Liver (tissue), 9 donors: ENCODE data around the gene LCE1F. TPM values are rescaled to one million over a fixed set of nuclear protein-coding genes. Genes with fewer than 3 reads are reported as not detected.

Experiments used
- DNase-seq: peaks from one replicate; pipeline ENCODE4 v3.0.0-alpha.2; 2017; ENCODE audit warnings: low spot score
- H3K27ac ChIP-seq, 2 donors: one replicate each; pipeline ENCODE4 v1.7.0; 2013; ENCODE audit warnings: inconsistent platforms in 2 of 2, low read length in 2 of 2, control low read depth in 1 of 2, low read depth in 1 of 2, mild to moderate bottlenecking in 1 of 2
- H3K27me3 ChIP-seq, 4 donors: one replicate each; pipeline versions ENCODE4 v1.6.1 to v1.7.0; 2013; ENCODE audit warnings: low read length in 3 of 4, inconsistent platforms in 1 of 4, mild to moderate bottlenecking in 1 of 4, moderate library complexity in 1 of 4; ENCODE audit not compliant: control insufficient read depth in 4 of 4, insufficient read depth in 4 of 4
- H3K36me3 ChIP-seq, 4 donors: one replicate each; pipeline versions ENCODE4 v1.6.1 to v1.7.0; 2013; ENCODE audit warnings: low read length in 3 of 4, mild to moderate bottlenecking in 3 of 4, low read depth in 1 of 4, moderate library complexity in 1 of 4; ENCODE audit not compliant: control insufficient read depth in 4 of 4, insufficient read depth in 3 of 4
- H3K4me1 ChIP-seq, 4 donors: one replicate each; pipeline versions ENCODE4 v1.6.1 to v1.7.0; 2013; ENCODE audit warnings: low read length in 3 of 4, mild to moderate bottlenecking in 3 of 4, moderate library complexity in 1 of 4; ENCODE audit not compliant: control insufficient read depth in 4 of 4, insufficient read depth in 4 of 4
- H3K4me3 ChIP-seq, 3 donors: one replicate each; pipeline versions ENCODE4 v1.6.1 to v1.7.0; 2013; ENCODE audit warnings: low read length in 3 of 3, control low read depth in 1 of 3, low read depth in 1 of 3, mild to moderate bottlenecking in 1 of 3
- H3K9ac ChIP-seq, 2 donors: one replicate each; pipeline ENCODE4 v1.7.0; 2013; ENCODE audit warnings: low read length in 2 of 2, mild to moderate bottlenecking in 2 of 2, moderate library complexity in 2 of 2, control low read depth in 1 of 2, low read depth in 1 of 2
- H3K9me3 ChIP-seq, 4 donors: one replicate each; pipeline versions ENCODE4 v1.6.1 to v1.7.0; 2013; ENCODE audit warnings: low read length in 3 of 4; ENCODE audit not compliant: control insufficient read depth in 4 of 4
- ATF3 ChIP-seq: IDR thresholded peaks from 2 replicates; pipeline ENCODE4 v1.6.1; 2016; ENCODE audit warnings: antibody characterized with exemption
- CTCF ChIP-seq: fragments of 150-350 bp; IDR thresholded peaks from 2 replicates; pipeline ENCODE4 v1.5.1; 2017; ENCODE audit warnings: improper control_type of control experiment, low read depth, low read length; ENCODE audit not compliant: missing input control
- EGR1 ChIP-seq, 2 donors: IDR thresholded peaks; 2 replicates each; pipeline ENCODE4 v1.6.1; 2016 to 2018; ENCODE audit warnings: antibody characterized with exemption in 2 of 2, low read depth in 2 of 2
- FOXA1 ChIP-seq: IDR thresholded peaks from 2 replicates; pipeline ENCODE4 v1.6.1; 2016; ENCODE audit warnings: antibody characterized with exemption
- FOXA2 ChIP-seq: IDR thresholded peaks from 2 replicates; pipeline ENCODE4 v1.6.1; 2016; ENCODE audit warnings: antibody characterized with exemption
- GABPA ChIP-seq, 2 donors: IDR thresholded peaks in 1 of 2; conservative IDR thresholded peaks in 1 of 2; 2 replicates each; pipeline ENCODE4 v1.6.1; 2016; ENCODE audit warnings: antibody characterized with exemption in 2 of 2, mild to moderate bottlenecking in 1 of 2, moderate library complexity in 1 of 2
- HNF4G ChIP-seq: IDR thresholded peaks from 2 replicates; pipeline ENCODE4 v1.6.1; 2016; ENCODE audit warnings: antibody characterized with exemption
- JUND ChIP-seq, 2 donors: IDR thresholded peaks; 2 replicates each; pipeline ENCODE4 v1.6.1; 2016; ENCODE audit warnings: antibody characterized with exemption in 2 of 2
- NR2F2 ChIP-seq: IDR thresholded peaks from 2 replicates; pipeline ENCODE4 v1.6.1; 2016; ENCODE audit warnings: antibody characterized with exemption
- RAD21 ChIP-seq, 2 donors: IDR thresholded peaks; 2 replicates each; pipeline ENCODE4 v1.6.1; 2016; ENCODE audit warnings: antibody characterized with exemption in 2 of 2, mild to moderate bottlenecking in 2 of 2
- REST ChIP-seq: IDR thresholded peaks from 2 replicates; pipeline ENCODE4 v1.6.1; 2016; ENCODE audit warnings: antibody characterized with exemption, mild to moderate bottlenecking
- RXRA ChIP-seq, 2 donors: IDR thresholded peaks; 2 replicates each; pipeline ENCODE4 v1.6.1; 2017 to 2018; ENCODE audit warnings: antibody characterized with exemption in 2 of 2, mild to moderate bottlenecking in 1 of 2
- TAF1 ChIP-seq: conservative IDR thresholded peaks from 2 replicates; pipeline ENCODE4 v1.6.1; 2016; ENCODE audit warnings: antibody characterized with exemption, mild to moderate bottlenecking
- YY1 ChIP-seq: IDR thresholded peaks from 2 replicates; pipeline ENCODE4 v1.6.1; 2016; ENCODE audit warnings: antibody characterized with exemption, mild to moderate bottlenecking
- ZBTB33 ChIP-seq: IDR thresholded peaks from 2 replicates; pipeline ENCODE4 v1.6.1; 2016; ENCODE audit warnings: antibody characterized with exemption
- WGBS: extraction: QIAGEN DNeasy Blood & Tissue Kit; methylation state at CpG from one replicate; pipeline ENCODE4 v1.1.7; 2013; 5-methylcytosine and 5-hydroxymethylcytosine counted together
- polyA plus RNA-seq, 2 donors: library from polyadenylated mRNA; stranded (reverse) in 1 of 2; unstranded in 1 of 2; fragments of 200-250 nt in 1 of 2; fragments of >200 nt in 1 of 2; fragmentation: Nextera tagmentation in 1 of 2; extraction: Ambion mirVana in 1 of 2; gene quantifications; one replicate each; pipeline versions ENCODE4 v1.2.1 to v1.2.3, GENCODE V29; 2013 to 2015
- total RNA-seq, 2 donors: library from RNA; depleted of rRNA; stranded (reverse); fragments of >200 nt; gene quantifications; one replicate each; pipeline ENCODE4 v1.2.3, GENCODE V29; 2014
- donor health status: healthy.
- donor health status: healthy.
- donor health status: healthy.
- donor health status: healthy.
- donor health status: healthy.

LCE1F gene
- total and polyA plus RNA-seq, 4 donors = not detected

- no peak overlapping the region for H3K27ac ChIP-seq
- DNase-seq = no peak
- no peaks in the 10 kb centered on the region for H3K4me1 ChIP-seq
- H3K27me3 ChIP-seq = peaks cover 0 to 7% (median 0%) of the 10 kb centered on the region in 4 donors
- H3K9ac ChIP-seq = no peak overlapping the region
- H3K36me3 ChIP-seq = no peaks in the 10 kb centered on the region
- TF ChIP-seq RAD21 (IDR thresholded peaks at IDR 0.05) (no peak), YY1 (no peak), ZBTB33 (no peak), GABPA (IDR thresholded peaks at IDR 0.05 in 1 of 2, conservative IDR thresholded peaks at IDR 0.05 in 1 of 2) (no peak), JUND (IDR thresholded peaks at IDR 0.05) (no peak), EGR1 (IDR thresholded peaks at IDR 0.05; ENCODE audit: low read depth in 2 of 2) (no peak), FOXA1 (no peak), RXRA (IDR thresholded peaks at IDR 0.05) (no peak)
- no peaks in the 10 kb centered on the region for H3K9me3 ChIP-seq
- WGBS = 82% methylated on average over 2 of the region's 2 CpGs
- no peak overlapping the region for H3K4me3 ChIP-seq
Observed at GRCh38 chr1:152811050-152811449, 36.1 kb downstream of the LCE1F start.

GRCh38 chr1:152811671-152812070, 36.7 kb downstream of the LCE1F start, which contains the start of gene LCE1B:
Gene LCE1B, plus strand, starts transcription at chr1:152811971. Its CDS starts 476 bp downstream, at chr1:152812447.
- H3K9me3 ChIP-seq = no peaks in the 10 kb centered on the region
- 89% methylated on average over 2 of the region's 2 CpGs for WGBS
- H3K27ac ChIP-seq = no peak within 1 kb of the TSS
- no peak for DNase-seq
- peaks cover 0 to 7% (median 0%) of the 10 kb centered on the region in 4 donors for H3K27me3 ChIP-seq
- H3K4me1 ChIP-seq = no peaks in the 10 kb centered on the region
- no peak within 1 kb of the TSS for H3K4me3 ChIP-seq
- no peaks in the 10 kb centered on the region for H3K36me3 ChIP-seq
- TF ChIP-seq FOXA2 (no peak), EGR1 (IDR thresholded peaks at IDR 0.05; ENCODE audit: low read depth in 2 of 2) (no peak), HNF4G (no peak), TAF1 (no peak), ATF3 (no peak), YY1 (no peak), REST (no peak), GABPA (IDR thresholded peaks at IDR 0.05 in 1 of 2, conservative IDR thresholded peaks at IDR 0.05 in 1 of 2) (no peak), CTCF (no peak), JUND (IDR thresholded peaks at IDR 0.05) (no peak), NR2F2 (no peak), RXRA (IDR thresholded peaks at IDR 0.05) (no peak), FOXA1 (no peak)
- H3K9ac ChIP-seq = no peak within 1 kb of the TSS
